GM12865 (cell line): Measurements from ENCODE around the gene HAGH.

Source experiments
- DNase-seq: peaks from one replicate; pipeline ENCODE4 v3.0.0; 2010; ENCODE audit warnings: low read depth
- H3K4me3 ChIP-seq: 2 replicates; pipeline ENCODE4 v1.5.1; 2011; ENCODE audit warnings: mild to moderate bottlenecking, low read depth, low read length, control low read depth
- TF ChIP-seq, protein P1 (sequence below): IDR thresholded peaks from 2 replicates; pipeline ENCODE4 v1.5.1; 2011; ENCODE audit warnings: low read length, control low read depth, low read depth, inconsistent platforms; ENCODE audit not compliant: insufficient read depth; ENCODE audit errors: missing control alignments

The HAGH gene

DNA sequence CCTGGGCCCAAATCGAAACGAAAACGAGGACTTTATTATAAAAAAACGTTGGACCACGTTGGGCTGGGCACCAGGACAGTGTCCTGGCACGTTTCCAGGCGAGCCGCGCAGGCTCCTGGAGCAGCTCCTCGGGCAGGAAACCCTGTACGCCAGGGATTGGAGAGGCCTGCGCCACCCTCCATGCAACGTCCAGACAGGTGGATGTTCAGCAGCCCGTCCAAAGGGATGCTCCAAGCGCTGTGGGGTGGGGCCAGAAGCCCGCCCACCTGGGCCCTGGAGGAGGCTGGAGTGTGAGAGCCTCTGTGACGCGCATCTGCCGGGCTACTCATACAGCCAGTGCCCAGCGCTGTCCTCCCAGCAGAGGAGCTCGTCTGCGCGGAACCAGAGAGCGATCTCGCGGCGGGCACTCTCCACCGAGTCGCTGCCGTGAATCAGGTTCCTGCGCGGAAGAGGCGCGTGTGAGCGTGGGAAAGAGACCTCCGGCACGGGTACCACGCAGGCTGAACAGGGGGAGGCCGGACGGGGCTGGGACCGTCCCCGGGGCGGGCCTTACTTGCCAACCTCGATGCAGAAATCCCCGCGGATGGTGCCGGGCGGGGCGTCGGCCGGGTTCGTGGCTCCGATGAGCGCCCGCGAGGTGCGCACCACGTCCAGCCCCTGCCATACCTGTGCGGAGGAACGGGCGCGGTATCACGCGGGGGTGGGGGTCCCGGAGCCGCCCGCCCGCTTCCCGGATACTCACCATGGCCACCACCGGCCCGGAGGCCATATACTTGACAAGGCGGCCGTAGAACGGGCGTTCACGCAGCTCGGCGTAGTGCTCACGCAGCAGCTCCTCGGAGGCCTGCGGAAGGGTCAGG, 56.1 kb downstream of the HAGH start:
- TF ChIP-seq, protein P1, sequence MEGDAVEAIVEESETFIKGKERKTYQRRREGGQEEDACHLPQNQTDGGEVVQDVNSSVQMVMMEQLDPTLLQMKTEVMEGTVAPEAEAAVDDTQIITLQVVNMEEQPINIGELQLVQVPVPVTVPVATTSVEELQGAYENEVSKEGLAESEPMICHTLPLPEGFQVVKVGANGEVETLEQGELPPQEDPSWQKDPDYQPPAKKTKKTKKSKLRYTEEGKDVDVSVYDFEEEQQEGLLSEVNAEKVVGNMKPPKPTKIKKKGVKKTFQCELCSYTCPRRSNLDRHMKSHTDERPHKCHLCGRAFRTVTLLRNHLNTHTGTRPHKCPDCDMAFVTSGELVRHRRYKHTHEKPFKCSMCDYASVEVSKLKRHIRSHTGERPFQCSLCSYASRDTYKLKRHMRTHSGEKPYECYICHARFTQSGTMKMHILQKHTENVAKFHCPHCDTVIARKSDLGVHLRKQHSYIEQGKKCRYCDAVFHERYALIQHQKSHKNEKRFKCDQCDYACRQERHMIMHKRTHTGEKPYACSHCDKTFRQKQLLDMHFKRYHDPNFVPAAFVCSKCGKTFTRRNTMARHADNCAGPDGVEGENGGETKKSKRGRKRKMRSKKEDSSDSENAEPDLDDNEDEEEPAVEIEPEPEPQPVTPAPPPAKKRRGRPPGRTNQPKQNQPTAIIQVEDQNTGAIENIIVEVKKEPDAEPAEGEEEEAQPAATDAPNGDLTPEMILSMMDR: no peak
- peak; percentile 69 for DNase-seq
- peak overlapping the region; percentile 98 for H3K4me3 ChIP-seq

- DNase-seq: no peak
- 0 out of 2 replicates have a peak overlapping the region, but pooled peaks have one; percentile 98 for H3K4me3 ChIP-seq
- TF ChIP-seq, protein P1: no peak
Observed at GRCh38 chr16:1769402-1770300, 57.0 kb downstream of the HAGH start.

- TF ChIP-seq, protein P1: no peak
- H3K4me3 ChIP-seq: no peak overlapping the region
- no peak for DNase-seq
Observed at GRCh38 chr16:1768767-1769401, 57.7 kb downstream of the HAGH start.

DNA sequence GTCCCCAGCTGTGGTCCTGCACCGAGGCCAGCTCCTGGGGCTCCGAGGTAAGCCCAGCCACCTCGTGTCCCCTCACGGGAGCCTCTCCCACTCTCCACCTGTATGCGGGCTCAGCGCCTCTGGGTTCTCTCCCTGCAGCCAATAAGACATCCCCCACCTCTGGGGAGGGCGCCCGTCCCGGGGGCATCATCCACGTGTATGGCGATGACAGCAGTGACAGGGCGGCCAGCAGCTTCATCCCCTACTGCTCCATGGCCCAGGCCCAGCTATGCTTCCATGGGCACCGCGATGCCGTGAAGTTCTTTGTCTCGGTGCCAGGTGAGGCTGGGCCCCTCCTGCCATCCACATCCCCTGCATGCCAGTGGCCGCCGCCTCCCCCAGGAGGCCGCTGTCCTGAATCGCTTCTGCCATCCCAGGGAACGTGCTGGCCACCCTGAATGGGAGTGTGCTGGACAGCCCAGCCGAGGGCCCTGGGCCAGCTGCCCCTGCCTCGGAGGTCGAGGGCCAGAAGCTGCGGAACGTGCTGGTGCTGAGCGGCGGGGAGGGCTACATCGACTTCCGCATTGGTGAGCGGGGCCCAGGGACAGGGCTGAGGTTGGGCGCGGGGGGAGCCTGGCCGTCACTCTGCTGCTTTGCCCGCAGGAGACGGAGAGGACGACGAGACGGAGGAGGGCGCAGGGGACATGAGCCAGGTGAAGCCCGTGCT, 58.4 kb downstream of the HAGH start:
- DNase-seq: no peak
- no peak overlapping the region for H3K4me3 ChIP-seq
- TF ChIP-seq, protein P1: no peak

DNA sequence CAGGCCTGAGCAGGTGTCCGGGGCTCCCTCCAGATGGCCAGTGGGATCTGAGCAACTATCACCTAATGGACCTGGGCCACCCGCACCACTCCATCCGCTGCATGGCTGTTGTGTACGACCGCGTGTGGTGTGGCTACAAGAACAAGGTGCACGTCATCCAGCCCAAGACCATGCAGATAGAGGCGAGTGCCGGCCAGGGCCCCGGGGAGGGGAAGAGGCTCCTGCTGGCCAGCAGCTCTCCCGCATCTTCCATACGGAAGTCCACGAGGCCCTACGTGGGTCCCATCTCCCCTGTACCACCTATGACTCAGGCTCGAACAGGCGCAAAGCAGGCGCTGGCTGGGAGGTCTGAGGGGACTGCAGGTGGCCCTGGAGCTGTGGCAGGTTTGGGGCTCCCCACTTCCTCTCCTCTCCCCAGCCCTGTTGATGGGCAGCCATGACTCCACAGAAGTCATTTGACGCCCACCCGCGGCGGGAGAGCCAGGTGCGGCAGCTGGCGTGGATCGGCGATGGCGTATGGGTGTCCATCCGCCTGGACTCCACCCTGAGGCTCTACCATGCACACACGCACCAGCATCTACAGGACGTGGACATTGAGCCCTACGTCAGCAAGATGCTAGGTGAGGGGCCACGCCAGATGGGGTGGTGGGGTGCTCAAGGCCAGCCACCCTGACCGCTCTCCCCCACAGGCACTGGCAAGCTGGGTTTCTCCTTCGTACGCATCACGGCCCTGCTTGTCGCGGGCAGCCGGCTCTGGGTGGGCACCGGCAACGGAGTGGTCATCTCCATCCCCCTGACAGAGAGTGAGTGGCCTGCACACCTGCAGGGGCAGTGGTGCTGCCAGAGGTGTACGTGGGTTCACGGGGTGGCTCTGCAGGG, 59.3 kb downstream of the HAGH start:
- TF ChIP-seq, protein P1: no peak
- H3K4me3 ChIP-seq: no peak overlapping the region
- DNase-seq: no peak
